Erythroblast (primary cell): ENCODE results near the gene GOLGA6L2.

Source experiments
- GATA1 ChIP-seq: IDR thresholded peaks from 2 replicates; pipeline ENCODE4 v1.6.1; 2011; ENCODE audit warnings: low read depth, mild to moderate bottlenecking, control low read depth, low read length, moderate library complexity
- POLR2A ChIP-seq: IDR thresholded peaks from 2 replicates; pipeline ENCODE4 v1.6.1; 2011; ENCODE audit warnings: mild to moderate bottlenecking, low read length

GRCh38 chr15:23402544-23402943 is 44.5 kb downstream of the GOLGA6L2 start:
- TF ChIP-seq POLR2A (no peak), GATA1 (no peak)
